OCI-LY3 (cell line): ENCODE data around the gene XPA.

Experiments used
- EZH2phosphoT487 ChIP-seq: fragments of 200-600 bp; shearing (Covaris generic); IDR thresholded peaks from 2 replicates; pipeline ENCODE4 v1.6.1; 2018; ENCODE audit warnings: antibody characterized with exemption, mixed run types, low read depth
- TF ChIP-seq, protein P1 (sequence below): fragments of 200-600, 300-600 bp; sonication (generic); IDR thresholded peaks from 2 replicates; pipeline ENCODE4 v1.5.1; 2014; ENCODE audit warnings: antibody characterized with exemption, low read length, low read depth

DNA sequence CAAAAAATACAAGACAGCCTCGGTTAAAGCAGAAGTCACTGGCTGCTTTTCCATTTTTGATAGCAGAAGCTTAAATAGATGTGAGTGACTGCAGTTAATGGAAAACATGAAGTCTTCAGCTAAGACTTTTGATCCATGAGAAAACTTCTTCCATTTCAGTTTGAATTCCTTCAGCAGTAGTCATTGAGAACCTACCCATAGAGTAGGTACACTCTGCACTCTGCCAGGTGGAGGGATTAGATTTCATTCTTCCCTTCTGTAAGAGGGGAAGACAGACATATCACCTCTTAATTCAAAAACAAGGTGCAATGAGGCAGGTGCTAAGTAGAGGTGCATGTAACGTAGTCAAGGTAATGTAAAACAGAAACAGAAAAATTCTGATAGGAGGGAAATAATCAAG lies 26.7 kb upstream of the XPA start:
- TF ChIP-seq, protein P1, sequence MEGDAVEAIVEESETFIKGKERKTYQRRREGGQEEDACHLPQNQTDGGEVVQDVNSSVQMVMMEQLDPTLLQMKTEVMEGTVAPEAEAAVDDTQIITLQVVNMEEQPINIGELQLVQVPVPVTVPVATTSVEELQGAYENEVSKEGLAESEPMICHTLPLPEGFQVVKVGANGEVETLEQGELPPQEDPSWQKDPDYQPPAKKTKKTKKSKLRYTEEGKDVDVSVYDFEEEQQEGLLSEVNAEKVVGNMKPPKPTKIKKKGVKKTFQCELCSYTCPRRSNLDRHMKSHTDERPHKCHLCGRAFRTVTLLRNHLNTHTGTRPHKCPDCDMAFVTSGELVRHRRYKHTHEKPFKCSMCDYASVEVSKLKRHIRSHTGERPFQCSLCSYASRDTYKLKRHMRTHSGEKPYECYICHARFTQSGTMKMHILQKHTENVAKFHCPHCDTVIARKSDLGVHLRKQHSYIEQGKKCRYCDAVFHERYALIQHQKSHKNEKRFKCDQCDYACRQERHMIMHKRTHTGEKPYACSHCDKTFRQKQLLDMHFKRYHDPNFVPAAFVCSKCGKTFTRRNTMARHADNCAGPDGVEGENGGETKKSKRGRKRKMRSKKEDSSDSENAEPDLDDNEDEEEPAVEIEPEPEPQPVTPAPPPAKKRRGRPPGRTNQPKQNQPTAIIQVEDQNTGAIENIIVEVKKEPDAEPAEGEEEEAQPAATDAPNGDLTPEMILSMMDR, result no peak
- TF ChIP-seq EZH2phosphoT487, result no peak
